Calu3 (cell line): ENCODE measurements around the gene SMIM22. TPM values are rescaled to one million over a fixed set of nuclear protein-coding genes. Genes with fewer than 3 reads are reported as not detected.

Source experiments
- BruUV-seq: library from RNA; stranded (reverse); fragments of 400-500 nt; replicated peaks from 2 replicates; lab custom pipeline; 2021; lab: Mats Ljungman, UMichigan
- CTCF ChIA-PET: fragments of 300-600 bp; sonication (Branson Sonifier 250); formaldehyde crosslinking; loops from one replicate; lab custom pipeline; 2022; ENCODE audit warnings: antibody characterized with exemption; lab: Charles Lee
- DNase-seq: peaks from one replicate; pipeline ENCODE4 v3.0.0; 2022
- H3K27ac Mint-ChIP-seq: one replicate; pipeline ENCODE4 v1.8.0; 2022; ENCODE audit warnings: mixed read lengths; ENCODE audit not compliant: unreplicated experiment
- H3K27me3 Mint-ChIP-seq: one replicate; pipeline ENCODE4 v1.8.0; 2022; ENCODE audit warnings: mixed read lengths; ENCODE audit not compliant: unreplicated experiment
- H3K36me3 Mint-ChIP-seq: one replicate; pipeline ENCODE4 v1.8.0; 2022; ENCODE audit warnings: mild to moderate bottlenecking, moderate library complexity, mixed read lengths; ENCODE audit not compliant: insufficient read depth, unreplicated experiment
- H3K4me1 Mint-ChIP-seq: one replicate; pipeline ENCODE4 v1.8.0; 2022; ENCODE audit warnings: mild to moderate bottlenecking, low read depth, mixed read lengths; ENCODE audit not compliant: unreplicated experiment
- H3K4me3 Mint-ChIP-seq: one replicate; pipeline ENCODE4 v1.8.0; 2022; ENCODE audit warnings: mild to moderate bottlenecking, low read depth, moderate library complexity, mixed read lengths; ENCODE audit not compliant: unreplicated experiment
- H3K9me3 Mint-ChIP-seq: one replicate; pipeline ENCODE4 v1.8.0; 2022; ENCODE audit warnings: low read depth, mixed read lengths; ENCODE audit not compliant: unreplicated experiment
- CTCF ChIP-seq: fragments of 200-600 bp; IDR thresholded peaks from one replicate; pipeline ENCODE4 v1.8.0; 2022; ENCODE audit warnings: antibody characterized with exemption; ENCODE audit not compliant: unreplicated experiment
- intact Hi-C: fragments of 100-400 bp; cut with micrococcal nuclease; formaldehyde crosslinking; loops from one replicate; pipeline ENCODE4 v1.10.0; 2022; ENCODE audit not compliant: unreplicated experiment
- total RNA-seq: library from RNA; stranded (reverse); gene quantifications from 2 replicates; pipeline ENCODE4 v1.2.3, GENCODE V29; 2022

Gene SMIM22
- total RNA-seq, 1 experiment from 2014 or later: 208 TPM

GRCh38 chr16:4803898-4804762 lies 9.0 kb downstream of the SMIM22 start:
- no peak for DNase-seq
- H3K27ac Mint-ChIP-seq: peak overlapping the region; percentile 90
- BruUV-seq: no TSS peak
- no peaks in the 10 kb centered on the region for H3K9me3 Mint-ChIP-seq
- H3K4me1 Mint-ChIP-seq: peaks cover 9% of the 10 kb centered on the region
- H3K4me3 Mint-ChIP-seq: peak overlapping the region; percentile 82
- intact Hi-C loops: loop anchor here (2.0 kb wide), 1 partner anchor 153 kb away; no protein-coding TSS in a partner anchor
- peaks cover 97% of the 10 kb centered on the region for H3K36me3 Mint-ChIP-seq
- CTCF ChIA-PET: interaction anchor here (1.1 kb wide), 1 partner anchor 152 kb away, joined by 4 read pairs; no protein-coding TSS in a partner anchor
- TF ChIP-seq CTCF: no peak
- H3K27me3 Mint-ChIP-seq: no peaks in the 10 kb centered on the region

GRCh38 chr16:4805231-4805630 lies 10.1 kb downstream of the SMIM22 start:
- H3K27ac Mint-ChIP-seq: no peak overlapping the region
- no peak overlapping the region for H3K4me3 Mint-ChIP-seq
- peaks cover 99% of the 10 kb centered on the region for H3K36me3 Mint-ChIP-seq
- BruUV-seq: no TSS peak
- intact Hi-C loops: no loop called here
- no peaks in the 10 kb centered on the region for H3K27me3 Mint-ChIP-seq
- CTCF ChIA-PET: no interaction called here
- H3K4me1 Mint-ChIP-seq: peaks cover 7% of the 10 kb centered on the region
- H3K9me3 Mint-ChIP-seq: no peaks in the 10 kb centered on the region
- no peak for DNase-seq
- no peak for TF ChIP-seq CTCF

- Mint-ChIP-seq H3K4me1 (no peaks in the 10 kb centered on the region), H3K27ac (no peak overlapping the region), H3K4me3 (no peak overlapping the region), H3K36me3 (peaks cover 99% of the 10 kb centered on the region), H3K27me3 (no peaks in the 10 kb centered on the region), H3K9me3 (no peaks in the 10 kb centered on the region)
- BruUV-seq: no TSS peak
- CTCF ChIA-PET: interaction anchor here (0.6 kb wide), 1 partner anchor 59 kb away, joined by 3 read pairs; no protein-coding TSS in a partner anchor
- intact Hi-C loops: no loop called here
- no peak for TF ChIP-seq CTCF
- no peak for DNase-seq
These were observed 11.1 kb downstream of the SMIM22 start for GRCh38 chr16:4806280-4806679.

- Mint-ChIP-seq H3K36me3 (peaks cover 97% of the 10 kb centered on the region), H3K4me1 (no peaks in the 10 kb centered on the region), H3K27me3 (no peaks in the 10 kb centered on the region), H3K9me3 (no peaks in the 10 kb centered on the region), H3K27ac (no peak overlapping the region), H3K4me3 (no peak overlapping the region)
- intact Hi-C loops: no loop called here
- no TSS peak for BruUV-seq
- no peak for DNase-seq
- CTCF ChIA-PET: interaction anchor here (0.9 kb wide), 1 partner anchor 16 kb away, joined by 4 read pairs; no protein-coding TSS in a partner anchor
- no peak for TF ChIP-seq CTCF
These were observed 16.1 kb downstream of the SMIM22 start for GRCh38 chr16:4811242-4811641.
